Naive thymus-derived CD8-positive, alpha-beta T cell (primary cell): ENCODE measurements around the gene ORC2. TPM values are rescaled to one million over a fixed set of nuclear protein-coding genes. Genes with fewer than 3 reads are reported as not detected.
A peak's percentile ranks its signal among the peaks of the same experiment; 100 is the strongest.
"Not testable (repeated sequence)": the region's sequence is repeated elsewhere in the genome, so short reads cannot be mapped to it uniquely, and the experiment has no call there.

Experiments used
- ATAC-seq, 2 donors: fragments of 150-1000 bp; cut with Tn5 transposase in 1 of 2; sonication (Bioruptor Pico), chemical (Tn5 transposase) in 1 of 2; 1 replicate in 1 of 2; 2 replicates in 1 of 2; pipeline ENCODE4 v1.10.0; 2021; ENCODE audit warnings: mild to moderate bottlenecking in 2 of 2, moderate library complexity in 2 of 2
- POLR2A ChIA-PET: fragments of 350-600 bp; sonication (Branson Sonifier 250); formaldehyde crosslinking; loops from one replicate; lab custom pipeline; 2021; ENCODE audit warnings: antibody characterized with exemption; lab: Charles Lee
- DNase-seq, 10 donors: peaks; one replicate each; pipeline versions ENCODE4 v3.0.0 to v3.0.0-alpha.2; 2020 to 2022
- H3K27ac Mint-ChIP-seq, 10 donors: one replicate each; pipeline ENCODE4 v1.8.0; 2020 to 2022; ENCODE audit warnings: mild to moderate bottlenecking in 10 of 10, mixed read lengths in 10 of 10, moderate library complexity in 4 of 10, inconsistent platforms in 1 of 10
- H3K27me3 Mint-ChIP-seq, 5 donors: one replicate each; pipeline ENCODE4 v1.8.0; 2021 to 2022; ENCODE audit warnings: mixed read lengths in 5 of 5
- H3K36me3 Mint-ChIP-seq, 3 donors: one replicate each; pipeline ENCODE4 v1.8.0; 2020 to 2022; ENCODE audit warnings: mixed read lengths in 3 of 3, mild to moderate bottlenecking in 2 of 3, inconsistent platforms in 1 of 3
- H3K4me1 Mint-ChIP-seq, 4 donors: one replicate each; pipeline ENCODE4 v1.8.0; 2021 to 2022; ENCODE audit warnings: mixed read lengths in 4 of 4
- H3K4me3 Mint-ChIP-seq, 10 donors: one replicate each; pipeline ENCODE4 v1.8.0; 2020 to 2022; ENCODE audit warnings: mild to moderate bottlenecking in 10 of 10, mixed read lengths in 10 of 10, moderate library complexity in 6 of 10, inconsistent platforms in 1 of 10
- H3K9me3 Mint-ChIP-seq, 9 donors: one replicate each; pipeline ENCODE4 v1.8.0; 2020 to 2022; ENCODE audit warnings: mixed read lengths in 9 of 9, mild to moderate bottlenecking in 3 of 9, inconsistent platforms in 1 of 9, moderate library complexity in 1 of 9
- polyA plus RNA-seq, 3 donors: library from polyadenylated mRNA; unstranded; fragments of 300-500 nt; fragmentation: Illumina TruSeq; gene quantifications; one replicate each; pipeline ENCODE4 v1.2.3, GENCODE V29; 2021
- total RNA-seq, 8 experiments: library from RNA in 2 of 8; stranded (reverse) in 2 of 8; gene quantifications; one replicate each; pipeline ENCODE4 v1.2.3 and lab custom pipeline; 2021 to 2026

The ORC2 gene
- total and polyA plus RNA-seq, 5 experiments from 2014 or later, result 9.4 to 66.8 (median 11.1) TPM

DNA sequence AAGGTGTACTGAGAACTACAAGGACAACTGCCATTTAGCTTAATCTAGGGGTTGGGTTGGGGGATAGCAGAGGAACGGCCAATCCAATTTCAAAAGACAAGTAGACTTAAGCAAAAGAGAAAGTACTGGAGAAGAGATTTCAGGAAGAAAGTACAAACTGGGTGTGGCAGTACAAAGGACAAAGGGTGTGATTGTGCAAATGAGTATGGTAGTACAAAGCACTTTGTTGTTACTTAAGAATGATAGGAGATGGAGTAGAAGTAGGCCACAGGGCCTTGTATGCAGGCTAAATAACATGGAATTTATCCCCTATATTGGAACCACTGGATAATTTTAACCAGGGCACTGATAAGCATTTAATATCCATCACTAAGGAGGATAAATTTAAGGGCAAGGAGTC is 4.7 kb upstream of the ORC2 start:
- H3K27ac Mint-ChIP-seq, result peak overlapping the region in 8 of 10 donors; percentile 6 to 78 (median 48)
- POLR2A ChIA-PET, result interaction anchor here (0.8 kb wide), 1 partner anchor 149 kb away, joined by 3 read pairs; no protein-coding TSS in a partner anchor
- ATAC-seq (no peak), DNase-seq (no peak)
- no peaks in the 10 kb centered on the region for H3K27me3 Mint-ChIP-seq
- H3K36me3 Mint-ChIP-seq, result peaks cover 0 to 12% (median 2%) of the 10 kb centered on the region in 3 donors
- peaks cover 31 to 43% (median 41%) of the 10 kb centered on the region in 4 donors for H3K4me1 Mint-ChIP-seq
- H3K9me3 Mint-ChIP-seq, result no peaks in the 10 kb centered on the region
- peak overlapping the region in 1 of 10 donors; percentile 5 for H3K4me3 Mint-ChIP-seq

DNA sequence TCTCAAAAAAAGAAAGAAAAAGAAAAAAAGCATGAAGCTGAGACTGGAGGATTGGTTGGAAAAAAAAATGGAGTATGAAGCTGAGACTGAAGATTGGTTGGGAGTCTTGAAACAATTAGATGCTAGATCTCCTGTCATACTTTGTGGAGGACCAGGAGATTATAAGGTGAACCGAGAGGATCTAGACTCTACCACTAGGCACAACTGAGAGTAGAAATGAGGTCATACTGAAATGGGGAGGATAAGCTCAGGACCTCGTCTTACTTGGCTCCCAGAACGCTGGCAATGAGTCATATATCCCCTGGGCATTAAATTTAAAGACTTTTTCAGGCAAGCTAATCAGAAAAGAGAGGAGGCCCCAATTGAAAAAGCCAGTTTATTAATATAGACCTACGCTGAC is 3.3 kb upstream of the ORC2 start:
- no peak overlapping the region for H3K4me3 Mint-ChIP-seq
- H3K27ac Mint-ChIP-seq, result peak overlapping the region in 7 of 10 donors; percentile 1 to 64 (median 28)

DNA sequence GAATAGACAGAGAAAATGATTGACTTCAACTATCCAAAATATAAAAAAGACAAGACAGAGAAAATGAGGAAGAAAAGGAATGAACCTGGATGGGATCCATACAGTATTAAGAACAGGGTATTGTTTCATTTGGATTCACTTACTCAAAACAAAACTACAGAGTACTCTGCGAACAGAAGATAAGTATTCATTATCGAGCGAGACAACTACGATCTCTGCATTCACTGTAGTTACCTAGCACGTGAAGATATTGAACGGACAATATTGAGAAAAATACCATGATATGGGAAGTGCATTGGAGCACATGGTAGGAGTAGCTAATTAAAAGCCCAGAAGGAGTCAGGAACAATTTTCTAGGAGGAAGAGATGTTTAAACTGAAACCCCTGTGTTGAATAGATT is 1.0 kb upstream of the ORC2 start:
- H3K27ac Mint-ChIP-seq, result peak overlapping the region; percentile 88 to 100 (median 99)
- POLR2A ChIA-PET, result interaction anchor here (0.6 to 3.6 kb wide), 8 partner anchors 15 to 194 kb away, joined by 3 to 39 read pairs (median 10); partner anchors contain the start of genes CFLAR, CLK1, NIF3L1 and PPIL3
- ATAC-seq, result no peak
- H3K27me3 Mint-ChIP-seq, result no peaks in the 10 kb centered on the region
- peaks cover 0 to 3% (median 0%) of the 10 kb centered on the region in 3 donors for H3K36me3 Mint-ChIP-seq
- no peak for DNase-seq
- no peaks in the 10 kb centered on the region for H3K9me3 Mint-ChIP-seq
- H3K4me1 Mint-ChIP-seq, result peaks cover 41 to 66% (median 60%) of the 10 kb centered on the region in 4 donors
- peak overlapping the region; percentile 95 to 99 (median 98) for H3K4me3 Mint-ChIP-seq

More for the DNA sequence above, 3.3 kb upstream of the ORC2 start:
- Mint-ChIP-seq H3K36me3 (peaks cover 0 to 12% (median 2%) of the 10 kb centered on the region in 3 donors), H3K4me1 (peaks cover 38 to 56% (median 54%) of the 10 kb centered on the region in 4 donors), H3K27me3 (no peaks in the 10 kb centered on the region), H3K9me3 (no peaks in the 10 kb centered on the region)
- POLR2A ChIA-PET, result interaction anchor here (0.9 kb wide), 1 partner anchor 151 kb away, joined by 3 read pairs; no protein-coding TSS in a partner anchor
- DNase-seq (no peak), ATAC-seq (no peak)

DNA sequence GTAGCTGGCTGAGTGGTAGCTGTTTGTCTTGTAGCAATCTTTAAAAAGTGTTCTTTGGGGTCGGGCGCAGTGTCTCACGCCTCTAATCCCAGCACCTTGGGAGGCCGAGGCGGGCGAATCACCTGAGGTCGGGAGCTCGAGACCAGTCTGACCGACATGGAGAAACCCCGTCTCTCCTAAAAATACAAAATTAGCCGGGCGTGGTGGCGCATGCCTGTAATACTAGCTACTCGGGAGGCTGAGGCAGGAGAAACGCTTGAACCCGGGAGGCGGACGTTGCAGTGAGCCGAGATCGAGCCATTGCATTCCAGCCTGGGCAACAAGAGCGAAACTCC is 425 bp upstream of the ORC2 start:
- H3K36me3 Mint-ChIP-seq, H3K9me3 Mint-ChIP-seq, H3K27me3 Mint-ChIP-seq, DNase-seq: not testable (repeated sequence)
- Mint-ChIP-seq H3K27ac (peak overlapping the region; percentile 95 to 100 (median 99)), H3K4me3 (peak overlapping the region; percentile 95 to 99 (median 98)), H3K4me1 (peaks cover 40 to 67% (median 61%) of the 10 kb centered on the region in 4 donors)
- ATAC-seq, result peak in 1 of 2 donors; percentile 7
- POLR2A ChIA-PET, result interaction anchor here (0.6 to 3.6 kb wide), 14 partner anchors 10 to 294 kb away, joined by 3 to 39 read pairs (median 5); partner anchors contain the start of genes BZW1, CFLAR, CLK1 and HYCC2

DNA sequence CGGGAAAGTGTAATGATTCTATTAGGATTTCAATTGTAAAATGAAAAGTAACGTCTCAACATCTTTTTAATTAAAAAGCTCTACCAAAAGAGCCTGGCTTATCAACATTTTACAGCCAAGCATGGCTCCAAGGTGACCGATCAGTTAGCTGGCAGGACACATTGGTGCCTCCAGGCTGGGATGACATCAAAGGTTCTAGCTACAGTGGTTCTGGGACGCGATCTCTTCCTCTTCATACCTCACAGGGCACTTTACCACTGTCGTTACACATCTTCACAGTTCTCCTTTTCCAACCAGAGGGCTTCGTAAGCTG is 693 bp downstream of the ORC2 start:
- peak in 2 of 10 donors; percentile 0 to 5 for DNase-seq
- H3K9me3 Mint-ChIP-seq, result no peaks in the 10 kb centered on the region
- ATAC-seq, result peak in 1 of 2 donors; percentile 11
- H3K4me3 Mint-ChIP-seq, result peak overlapping the region; percentile 95 to 99 (median 98)
- H3K36me3 Mint-ChIP-seq, result peaks cover 0 to 14% (median 0%) of the 10 kb centered on the region in 3 donors
- POLR2A ChIA-PET, result interaction anchor here (0.7 to 3.6 kb wide), 14 partner anchors 9 to 250 kb away, joined by 3 to 39 read pairs (median 4); partner anchors contain the start of genes BZW1, CFLAR, CLK1 and HYCC2
- peaks cover 31 to 62% (median 55%) of the 10 kb centered on the region in 4 donors for H3K4me1 Mint-ChIP-seq
- H3K27ac Mint-ChIP-seq, result peak overlapping the region; percentile 95 to 100 (median 99)
- no peaks in the 10 kb centered on the region for H3K27me3 Mint-ChIP-seq

DNA sequence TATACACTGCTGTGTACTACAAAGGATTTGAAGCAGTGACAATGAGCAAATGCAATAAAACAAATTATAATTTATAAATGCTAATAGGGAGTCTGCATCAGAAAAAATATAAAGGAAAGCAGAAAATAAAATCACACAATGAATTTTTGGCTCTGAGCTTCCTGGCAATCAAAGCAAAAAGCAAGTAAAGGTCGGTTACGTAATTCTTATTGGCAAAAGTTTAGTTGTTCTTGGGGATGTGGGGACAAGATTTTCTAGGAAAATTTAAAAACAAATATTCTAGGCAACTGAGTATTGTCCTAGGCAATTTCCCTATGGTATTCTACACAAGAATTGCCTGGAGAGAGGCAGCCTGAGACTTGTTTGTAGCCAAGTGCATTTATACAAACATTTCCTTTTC is 1.8 kb downstream of the ORC2 start:
- DNase-seq (no peak), ATAC-seq (no peak)
- peak overlapping the region in 8 of 10 donors; percentile 26 to 99 (median 96) for H3K4me3 Mint-ChIP-seq
- peaks cover 0 to 25% (median 4%) of the 10 kb centered on the region in 3 donors for H3K36me3 Mint-ChIP-seq
- H3K9me3 Mint-ChIP-seq, result no peaks in the 10 kb centered on the region
- no peaks in the 10 kb centered on the region for H3K27me3 Mint-ChIP-seq
- H3K4me1 Mint-ChIP-seq, result peaks cover 29 to 60% (median 54%) of the 10 kb centered on the region in 4 donors
- peak overlapping the region in 3 of 10 donors; percentile 13 to 95 (median 67) for H3K27ac Mint-ChIP-seq
- POLR2A ChIA-PET, result no interaction called here

DNA sequence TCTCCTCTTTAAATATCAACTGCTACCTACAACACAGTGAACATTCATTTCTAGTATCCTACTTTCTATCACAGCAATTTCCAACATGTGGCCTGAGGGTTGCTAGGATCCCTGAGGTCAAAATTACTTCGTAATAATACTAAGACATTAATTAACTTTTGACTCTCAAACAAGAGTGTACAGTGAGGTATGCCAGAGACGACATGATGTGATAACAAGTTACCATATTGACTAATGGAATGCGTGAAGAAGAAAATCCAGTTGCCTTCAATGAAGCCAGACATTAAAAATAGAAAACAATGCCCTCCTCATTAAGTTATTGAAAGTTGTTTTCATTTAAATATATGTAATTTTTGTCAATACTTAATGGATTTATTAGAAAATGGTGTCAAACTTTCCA is 13.1 kb downstream of the ORC2 start:
- H3K9me3 Mint-ChIP-seq, result no peaks in the 10 kb centered on the region
- no peak overlapping the region for H3K4me3 Mint-ChIP-seq
- DNase-seq (no peak), ATAC-seq (no peak)
- peaks cover 0 to 76% (median 10%) of the 10 kb centered on the region in 3 donors for H3K36me3 Mint-ChIP-seq
- H3K4me1 Mint-ChIP-seq, result no peaks in the 10 kb centered on the region
- no peaks in the 10 kb centered on the region for H3K27me3 Mint-ChIP-seq
- POLR2A ChIA-PET, result no interaction called here
- H3K27ac Mint-ChIP-seq, result peak overlapping the region in 1 of 10 donors; percentile 61

DNA sequence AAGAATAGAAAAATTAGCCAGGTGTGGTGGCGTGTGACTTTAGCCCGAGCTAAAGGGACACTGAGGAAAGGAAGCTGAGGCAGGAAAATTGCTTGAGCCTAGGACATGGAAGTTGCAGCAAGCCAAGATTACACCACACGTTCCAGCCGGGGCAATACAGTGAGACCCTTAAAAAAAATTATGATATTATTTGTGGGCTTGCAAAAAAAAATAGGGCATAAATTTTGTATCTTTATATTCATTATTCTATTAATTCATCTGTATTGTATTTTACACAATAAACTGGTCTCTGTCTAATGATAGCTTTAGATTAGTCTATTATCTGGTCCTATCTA is 18.1 kb downstream of the ORC2 start:
- Mint-ChIP-seq H3K4me3 (no peak overlapping the region), H3K36me3 (peaks cover 0 to 85% (median 16%) of the 10 kb centered on the region in 3 donors), H3K27me3 (no peaks in the 10 kb centered on the region), H3K4me1 (peaks cover 0 to 6% (median 3%) of the 10 kb centered on the region in 4 donors), H3K27ac (peak overlapping the region in 1 of 10 donors; percentile 81), H3K9me3 (no peaks in the 10 kb centered on the region)
- POLR2A ChIA-PET, result no interaction called here
- no peak for ATAC-seq
- no peak for DNase-seq

DNA sequence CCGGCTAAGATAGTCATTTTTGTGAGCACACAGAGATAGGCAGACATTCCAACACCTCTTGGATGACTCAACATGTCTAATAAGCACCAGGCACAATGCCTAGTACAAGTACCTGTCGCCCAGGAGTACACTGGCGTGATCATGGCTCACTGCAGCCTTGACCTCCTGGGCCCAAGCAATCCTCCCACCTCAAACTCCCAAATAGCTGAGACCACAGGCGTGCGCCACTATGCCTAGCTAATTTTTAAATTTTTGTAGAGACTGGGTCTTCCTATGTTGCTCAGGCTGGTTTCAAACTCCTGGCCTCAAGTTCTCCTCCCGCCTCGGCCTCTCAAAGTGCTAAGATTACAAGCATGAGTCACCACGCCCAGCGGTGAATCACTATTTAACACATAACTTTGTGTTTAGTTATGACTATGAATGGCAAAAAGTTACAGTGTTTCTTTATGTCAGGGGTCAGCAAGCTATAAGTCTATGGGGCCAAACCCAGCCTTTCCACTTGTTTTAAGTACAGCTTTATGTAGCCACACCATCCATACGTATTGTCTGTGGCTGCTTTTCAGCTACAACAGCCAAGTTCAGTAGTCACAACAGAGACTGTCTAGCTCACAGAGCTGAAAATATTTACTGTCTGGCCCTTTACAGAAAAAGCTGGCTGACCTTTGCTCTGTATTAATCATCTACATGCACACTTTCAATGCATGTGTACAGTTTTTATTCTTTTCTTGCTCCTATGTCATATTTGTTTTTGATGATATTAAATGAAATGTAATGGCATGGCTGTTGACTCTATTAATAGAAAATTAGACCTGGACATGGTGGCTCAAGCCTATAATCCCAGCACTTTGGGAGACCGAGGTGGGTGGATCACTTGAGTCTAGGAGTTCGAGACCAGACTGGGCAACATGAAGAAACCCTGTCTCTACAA is 18.7 kb downstream of the ORC2 start:
- no peak overlapping the region for H3K4me3 Mint-ChIP-seq
- peaks cover 0 to 84% (median 16%) of the 10 kb centered on the region in 3 donors for H3K36me3 Mint-ChIP-seq
- POLR2A ChIA-PET, result no interaction called here
- no peak for ATAC-seq
- H3K27me3 Mint-ChIP-seq, result no peaks in the 10 kb centered on the region
- H3K4me1 Mint-ChIP-seq, result peaks cover 0 to 6% (median 3%) of the 10 kb centered on the region in 4 donors
- DNase-seq, result no peak
- H3K9me3 Mint-ChIP-seq, result no peaks in the 10 kb centered on the region
- H3K27ac Mint-ChIP-seq, result peak overlapping the region in 6 of 10 donors; percentile 4 to 81 (median 24)

DNA sequence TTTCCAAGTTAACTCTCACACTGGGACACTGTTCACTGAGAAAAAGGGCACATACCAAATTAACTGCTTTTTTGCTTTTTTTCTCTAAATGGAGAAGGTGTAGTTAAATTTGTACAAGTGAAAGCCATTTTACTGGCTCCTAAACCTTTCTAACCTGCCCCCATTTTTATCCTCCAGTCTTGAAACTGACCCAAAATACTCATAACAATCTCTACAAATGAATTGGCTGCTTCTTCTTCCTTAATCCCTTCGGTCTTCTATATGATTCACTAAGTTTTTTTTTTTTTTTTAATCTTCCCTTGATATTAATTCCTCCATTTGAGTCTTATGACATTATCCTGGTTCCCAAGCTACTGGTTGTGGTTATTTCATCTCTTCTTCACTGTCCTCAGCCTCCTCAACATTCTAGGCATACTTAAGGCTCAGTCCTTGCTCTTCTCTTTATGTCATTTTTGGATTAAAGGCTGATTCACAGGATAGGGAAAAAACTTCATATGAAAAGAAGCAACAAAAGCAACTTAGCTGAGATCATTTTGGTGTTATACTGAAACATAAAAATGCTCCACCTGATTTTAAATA is 19.8 kb downstream of the ORC2 start:
- POLR2A ChIA-PET, result no interaction called here
- no peak overlapping the region for H3K4me3 Mint-ChIP-seq
- H3K36me3 Mint-ChIP-seq, result peaks cover 0 to 86% (median 16%) of the 10 kb centered on the region in 3 donors
- no peaks in the 10 kb centered on the region for H3K9me3 Mint-ChIP-seq
- peak overlapping the region in 6 of 10 donors; percentile 4 to 70 (median 41) for H3K27ac Mint-ChIP-seq
- H3K27me3 Mint-ChIP-seq, result no peaks in the 10 kb centered on the region
- ATAC-seq (no peak), DNase-seq (no peak)
- peaks cover 0 to 6% (median 3%) of the 10 kb centered on the region in 4 donors for H3K4me1 Mint-ChIP-seq

DNA sequence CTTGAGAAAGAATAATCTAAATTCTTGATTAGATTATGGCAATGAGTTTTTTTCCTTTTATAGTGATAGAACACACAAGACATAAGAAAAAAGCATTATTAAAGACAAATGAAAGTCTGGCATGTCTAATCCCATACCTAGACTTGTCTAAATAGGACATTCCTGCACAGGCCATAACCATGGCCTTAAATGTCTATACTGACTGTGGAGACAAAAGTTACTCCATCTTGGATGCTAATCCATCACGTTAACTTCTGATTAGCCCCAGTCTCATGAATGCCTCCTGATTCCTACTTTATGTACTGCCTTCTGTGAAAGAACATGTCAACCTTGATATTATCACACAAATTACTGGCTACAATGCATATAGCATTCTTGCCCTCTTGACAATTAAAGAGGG is 23.6 kb downstream of the ORC2 start:
- POLR2A ChIA-PET, result no interaction called here
- Mint-ChIP-seq H3K27ac (no peak overlapping the region), H3K36me3 (peaks cover 0 to 90% (median 11%) of the 10 kb centered on the region in 3 donors)

DNA sequence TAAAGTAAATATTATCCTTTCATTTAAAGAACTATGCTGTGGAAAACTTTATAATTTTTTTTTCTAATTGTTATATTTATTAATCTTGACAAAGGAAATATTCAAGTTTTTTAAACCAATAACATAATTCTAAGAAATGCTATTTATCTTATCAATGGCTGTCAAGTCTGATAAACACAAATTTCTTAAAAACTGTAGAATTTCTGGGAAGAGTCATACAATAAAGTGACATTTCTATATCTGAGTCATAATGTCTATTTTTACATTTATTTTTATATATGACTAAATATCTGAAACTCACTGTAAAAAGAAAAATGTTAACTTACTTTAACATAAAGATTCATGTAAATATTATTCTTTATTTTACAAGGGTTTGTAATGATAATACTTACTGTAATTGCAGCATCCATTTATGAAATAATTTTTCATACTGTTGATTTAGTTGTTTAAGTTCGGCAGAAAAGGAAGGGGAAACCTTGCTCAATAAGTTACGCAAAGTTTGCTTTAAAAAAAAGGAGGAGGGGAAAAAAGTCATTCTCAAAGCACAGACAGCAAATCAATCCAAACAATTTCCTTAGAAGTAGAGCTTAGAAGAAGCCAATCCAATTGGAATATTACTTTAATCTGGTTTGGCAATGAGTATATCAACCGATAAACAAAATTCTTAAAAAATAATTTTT is 32.4 kb downstream of the ORC2 start:
- POLR2A ChIA-PET, result no interaction called here
- H3K9me3 Mint-ChIP-seq, result no peaks in the 10 kb centered on the region
- ATAC-seq (no peak), DNase-seq (no peak)
- peaks cover 0 to 5% (median 0%) of the 10 kb centered on the region in 4 donors for H3K4me1 Mint-ChIP-seq
- H3K36me3 Mint-ChIP-seq, result peaks cover 5 to 76% (median 18%) of the 10 kb centered on the region in 3 donors
- H3K27ac Mint-ChIP-seq, result peak overlapping the region in 1 of 10 donors; percentile 29
- no peak overlapping the region for H3K4me3 Mint-ChIP-seq
- H3K27me3 Mint-ChIP-seq, result no peaks in the 10 kb centered on the region

More for the DNA sequence above, 23.6 kb downstream of the ORC2 start:
- H3K9me3 Mint-ChIP-seq, result no peaks in the 10 kb centered on the region
- peaks cover 0 to 6% (median 3%) of the 10 kb centered on the region in 4 donors for H3K4me1 Mint-ChIP-seq
- no peaks in the 10 kb centered on the region for H3K27me3 Mint-ChIP-seq
- no peak overlapping the region for H3K4me3 Mint-ChIP-seq
- no peak for ATAC-seq
- DNase-seq, result no peak
